H9 (cell line): ENCODE data around the gene SEMA3F. TPM values are rescaled to one million over a fixed set of nuclear protein-coding genes. Genes with fewer than 3 reads are reported as not detected.

ENCODE experiments used
- DNase-seq: peaks from one replicate; pipeline ENCODE4 v3.0.0-alpha.2; 2017
- H2AFZ ChIP-seq: one replicate; pipeline ENCODE4 v1.6.1; 2013; ENCODE audit warnings: mild to moderate bottlenecking, low read length, control low read depth, moderate library complexity
- H2AK5ac ChIP-seq: 2 replicates; pipeline ENCODE4 v1.6.1; 2013; ENCODE audit warnings: low read length, control low read depth, mixed read lengths; ENCODE audit not compliant: insufficient read length
- H2BK120ac ChIP-seq: one replicate; pipeline ENCODE4 v1.6.1; 2013; ENCODE audit warnings: low read depth, mild to moderate bottlenecking, low read length, control low read depth, inconsistent platforms; ENCODE audit not compliant: poor library complexity, severe bottlenecking
- H2BK12ac ChIP-seq: 2 replicates; pipeline ENCODE4 v1.6.1; 2013; ENCODE audit warnings: low read length, control low read depth, mixed read lengths, low read depth; ENCODE audit not compliant: insufficient read length
- H2BK15ac ChIP-seq: 2 replicates; pipeline ENCODE4 v1.6.1; 2013; ENCODE audit warnings: low read depth, low read length, control low read depth
- H2BK20ac ChIP-seq: one replicate; pipeline ENCODE4 v1.6.1; 2013; ENCODE audit warnings: low read depth, mild to moderate bottlenecking, low read length, control low read depth, inconsistent platforms; ENCODE audit not compliant: poor library complexity, severe bottlenecking
- H2BK5ac ChIP-seq: 2 replicates; pipeline ENCODE4 v1.6.1; 2013; ENCODE audit warnings: low read length, control low read depth, mixed read lengths; ENCODE audit not compliant: insufficient read length
- H3K14ac ChIP-seq: 2 replicates; pipeline ENCODE4 v1.6.1; 2013; ENCODE audit warnings: low read length, control low read depth; ENCODE audit not compliant: insufficient read depth
- H3K18ac ChIP-seq: 2 replicates; pipeline ENCODE4 v1.6.1; 2013; ENCODE audit warnings: low read depth, mild to moderate bottlenecking, mixed read lengths, low read length, control low read depth; ENCODE audit not compliant: insufficient read length
- H3K23ac ChIP-seq: 2 replicates; pipeline ENCODE4 v1.6.1; 2013; ENCODE audit warnings: low read length, control low read depth, mixed read lengths, low read depth; ENCODE audit not compliant: insufficient read length
- H3K23me2 ChIP-seq: 2 replicates; pipeline ENCODE4 v1.6.1; 2013; ENCODE audit warnings: low read depth, mild to moderate bottlenecking, mixed read lengths, low read length, control low read depth; ENCODE audit not compliant: insufficient read length, poor library complexity, severe bottlenecking
- H3K27ac ChIP-seq: 2 replicates; pipeline ENCODE4 v1.5.1; 2013; ENCODE audit warnings: low read length, control low read depth, mixed read lengths, low read depth; ENCODE audit not compliant: insufficient read length
- H3K27me3 ChIP-seq: 2 replicates; pipeline ENCODE4 v1.6.1; 2013; ENCODE audit warnings: low read length, control low read depth, inconsistent platforms; ENCODE audit not compliant: insufficient read depth
- H3K4ac ChIP-seq: 2 replicates; pipeline ENCODE4 v1.6.1; 2013; ENCODE audit warnings: low read depth, mild to moderate bottlenecking, control low read depth, inconsistent platforms, low read length, moderate library complexity
- H3K4me1 ChIP-seq: 2 replicates; pipeline ENCODE4 v1.6.1; 2013; ENCODE audit warnings: low read length, control low read depth, inconsistent platforms; ENCODE audit not compliant: insufficient read depth
- H3K4me2 ChIP-seq: 2 replicates; pipeline ENCODE4 v1.6.1; 2013; ENCODE audit warnings: low read length, control low read depth, mixed read lengths; ENCODE audit not compliant: insufficient read length, insufficient read depth
- H3K56ac ChIP-seq: 2 replicates; pipeline ENCODE4 v1.6.1; 2013; ENCODE audit warnings: low read depth, mild to moderate bottlenecking, mixed read lengths, low read length, control low read depth; ENCODE audit not compliant: insufficient read length
- H3K79me1 ChIP-seq: 2 replicates; pipeline ENCODE4 v1.6.1; 2013; ENCODE audit warnings: low read depth, mild to moderate bottlenecking, moderate library complexity, low read length, control low read depth, inconsistent platforms; ENCODE audit not compliant: insufficient read depth, poor library complexity, severe bottlenecking
- H3K79me2 ChIP-seq: 2 replicates; pipeline ENCODE4 v1.6.1; 2013; ENCODE audit warnings: low read length, control low read depth, inconsistent platforms; ENCODE audit not compliant: insufficient read depth
- H3K9ac ChIP-seq: 2 replicates; pipeline ENCODE4 v1.6.1; 2013; ENCODE audit warnings: low read length, control low read depth, mixed read lengths; ENCODE audit not compliant: insufficient read length; ENCODE audit errors: extremely low read depth
- H3K9me3 ChIP-seq: one replicate; pipeline ENCODE4 v1.6.1; 2013; ENCODE audit warnings: low read depth, low read length, inconsistent platforms; ENCODE audit not compliant: control insufficient read depth
- H3T11ph ChIP-seq: one replicate; pipeline ENCODE4 v1.6.1; 2013; ENCODE audit warnings: mild to moderate bottlenecking, low read length, control low read depth, inconsistent platforms
- H4K20me1 ChIP-seq: one replicate; pipeline ENCODE4 v1.6.1; 2013; ENCODE audit not compliant: control insufficient read depth, insufficient read length, insufficient read depth
- H4K5ac ChIP-seq: 2 replicates; pipeline ENCODE4 v1.6.1; 2013; ENCODE audit warnings: low read depth, mild to moderate bottlenecking, mixed read lengths, low read length, control low read depth; ENCODE audit not compliant: insufficient read length
- H4K8ac ChIP-seq: replicated peaks from 2 replicates; pipeline ENCODE4 v1.6.1; 2013; ENCODE audit warnings: low read length, control low read depth, mixed read lengths, low read depth; ENCODE audit not compliant: insufficient read length
- H4K91ac ChIP-seq: 2 replicates; pipeline ENCODE4 v1.6.1; 2013; ENCODE audit warnings: low read depth, mild to moderate bottlenecking, moderate library complexity, mixed read lengths, low read length, control low read depth; ENCODE audit not compliant: insufficient read length
- H3K27ac Mint-ChIP-seq, 3 experiments: 2 replicates in 2 of 3; 3 replicates in 1 of 3; pipeline ENCODE4 v1.8.0; 2020 to 2021; ENCODE audit warnings: mixed read lengths in 3 of 3, mild to moderate bottlenecking in 1 of 3, moderate library complexity in 1 of 3
- H3K27me3 Mint-ChIP-seq: 2 replicates; pipeline ENCODE4 v1.8.0; 2021; ENCODE audit warnings: low read depth, mild to moderate bottlenecking, moderate library complexity, mixed read lengths
- H3K36me3 Mint-ChIP-seq, 3 experiments: 2 replicates in 2 of 3; 3 replicates in 1 of 3; pipeline ENCODE4 v1.8.0; 2020 to 2021; ENCODE audit warnings: low read depth in 3 of 3, mixed read lengths in 3 of 3; ENCODE audit not compliant: insufficient read depth in 1 of 3
- H3K4me1 Mint-ChIP-seq, 2 experiments: 2 replicates each; pipeline ENCODE4 v1.8.0; 2020; ENCODE audit warnings: mixed read lengths in 2 of 2
- H3K4me3 Mint-ChIP-seq, 2 experiments: 2 replicates in 1 of 2; 3 replicates in 1 of 2; pipeline ENCODE4 v1.8.0; 2020 to 2021; ENCODE audit warnings: mild to moderate bottlenecking in 2 of 2, mixed read lengths in 2 of 2, moderate library complexity in 1 of 2
- H3K9me3 Mint-ChIP-seq, 2 experiments: 2 replicates in 1 of 2; 3 replicates in 1 of 2; pipeline ENCODE4 v1.8.0; 2020; ENCODE audit warnings: mild to moderate bottlenecking in 2 of 2, mixed read lengths in 2 of 2, moderate library complexity in 1 of 2
- CTCF ChIP-seq: fragments of 200-600 bp; sonication (generic); conservative IDR thresholded peaks from 3 replicates; pipeline ENCODE4 v1.8.0; 2021; ENCODE audit warnings: antibody characterized with exemption, mild to moderate bottlenecking
- whole genome bisulfite sequencing: extraction: QIAGEN DNeasy Blood & Tissue Kit; methylation state at CpG from one replicate; pipeline ENCODE4 v1.1.7; 2013; ENCODE audit warnings: missing lambda C conversion rate, low lambda C conversion rate, mixed read lengths; ENCODE audit not compliant: insufficient read length; ENCODE audit errors: extremely low coverage; 5-methylcytosine and 5-hydroxymethylcytosine counted together
- total RNA-seq: library from RNA; stranded (reverse); gene quantifications from 2 replicates; pipeline ENCODE4 v1.2.1, GENCODE V29; 2021

SEMA3F gene
- total RNA-seq, 1 experiment from 2014 or later: 14.3 TPM

GRCh38 chr3:50161320-50161719 is 6.2 kb downstream of the SEMA3F start:
- Histone ChIP-seq H3K4ac (no peak overlapping the region), H3K9me3 (no peaks in the 10 kb centered on the region), H4K8ac (no peak overlapping the region), H3K23me2 (peaks cover 8% of the 10 kb centered on the region), H4K5ac (no peak overlapping the region), H2BK5ac (no peak overlapping the region), H2BK12ac (no peak overlapping the region), H2AFZ (no peak overlapping the region), H2AK5ac (no peak overlapping the region), H3K79me2 (no peaks in the 10 kb centered on the region), H4K20me1 (no peaks in the 10 kb centered on the region), H4K91ac (no peak overlapping the region), H2BK120ac (no peak overlapping the region), H3T11ph (no peak overlapping the region), H3K4me1 (peaks cover 6% of the 10 kb centered on the region), H3K27me3 (no peaks in the 10 kb centered on the region), H2BK20ac (no peak overlapping the region), H3K18ac (no peak overlapping the region), H2BK15ac (no peak overlapping the region), H3K23ac (no peak overlapping the region), H3K14ac (no peak overlapping the region), H3K9ac (no peak overlapping the region), H3K79me1 (peaks cover 2% of the 10 kb centered on the region), H3K27ac (no peak overlapping the region), H3K56ac (no peak overlapping the region), H3K4me2 (no peak overlapping the region)
- DNase-seq: no peak
- H3K27ac Mint-ChIP-seq: no peak overlapping the region
- TF ChIP-seq CTCF: no peak
- no peak overlapping the region for H3K4me3 Mint-ChIP-seq
- peaks cover 16 to 41% (median 29%) of the 10 kb centered on the region in 3 experiments; a peak in 6 of 7 replicates for H3K36me3 Mint-ChIP-seq
- peaks cover under 1% of the 10 kb centered on the region; the same call in 1 of the 2 replicates for H3K27me3 Mint-ChIP-seq
- no peaks in the 10 kb centered on the region for H3K9me3 Mint-ChIP-seq
- peaks cover 38 to 53% of the 10 kb centered on the region in 2 experiments for H3K4me1 Mint-ChIP-seq
- WGBS: no CpG with 5 or more reads among the region's 13 CpGs
